HCEC 1CT (cell line): ENCODE measurements around the gene KIAA1328.

Experiments used
- DNase-seq: peaks from one replicate; pipeline ENCODE4 v3.0.0-alpha.2; 2017

The KIAA1328 gene

GRCh38 chr18:36974686-36975085, 145.8 kb downstream of the KIAA1328 start:
- no peak for DNase-seq

- DNase-seq: no peak
These were observed 148.2 kb downstream of the KIAA1328 start for GRCh38 chr18:36977121-36977520.

- DNase-seq: peak; percentile 53
These were observed 164.1 kb downstream of the KIAA1328 start for GRCh38 chr18:36993068-36993467.

- DNase-seq: no peak
These were observed 177.8 kb downstream of the KIAA1328 start for GRCh38 chr18:37006742-37007141.

GRCh38 chr18:37012452-37012851, 183.5 kb downstream of the KIAA1328 start:
- no peak for DNase-seq

- DNase-seq: peak; percentile 11
These were observed 190.4 kb downstream of the KIAA1328 start for GRCh38 chr18:37019157-37019827.

- DNase-seq: no peak
These were observed 204.5 kb downstream of the KIAA1328 start for GRCh38 chr18:37033419-37033818.

GRCh38 chr18:37042381-37042780, 213.5 kb downstream of the KIAA1328 start:
- no peak for DNase-seq

- no peak for DNase-seq
These were observed 226.3 kb downstream of the KIAA1328 start for GRCh38 chr18:37055137-37055802.

- DNase-seq: no peak
These were observed 235.3 kb downstream of the KIAA1328 start for GRCh38 chr18:37064187-37064586.

GRCh38 chr18:37065254-37065653, 236.3 kb downstream of the KIAA1328 start:
- DNase-seq: no peak

GRCh38 chr18:37084912-37085311, 256.0 kb downstream of the KIAA1328 start:
- DNase-seq: no peak

GRCh38 chr18:37085362-37085761, 256.4 kb downstream of the KIAA1328 start:
- no peak for DNase-seq

- DNase-seq: no peak
These were observed 279.0 kb downstream of the KIAA1328 start for GRCh38 chr18:37107748-37108522.

GRCh38 chr18:37122877-37123276, 293.9 kb downstream of the KIAA1328 start:
- no peak for DNase-seq

- DNase-seq: no peak
These were observed 295.6 kb downstream of the KIAA1328 start for GRCh38 chr18:37124516-37124915.

- DNase-seq: no peak
These were observed 306.2 kb downstream of the KIAA1328 start for GRCh38 chr18:37135177-37135576.

- no peak for DNase-seq
These were observed 309.5 kb downstream of the KIAA1328 start for GRCh38 chr18:37138456-37138855.

GRCh38 chr18:37139876-37140275, 310.9 kb downstream of the KIAA1328 start:
- no peak for DNase-seq

GRCh38 chr18:37144921-37145320, 316.0 kb downstream of the KIAA1328 start:
- no peak for DNase-seq

GRCh38 chr18:37156330-37156942, 327.5 kb downstream of the KIAA1328 start:
- no peak for DNase-seq

- DNase-seq: no peak
These were observed 331.3 kb downstream of the KIAA1328 start for GRCh38 chr18:37160038-37160820.

GRCh38 chr18:37161491-37161890, 332.6 kb downstream of the KIAA1328 start:
- no peak for DNase-seq
